A673 (cell line): ENCODE data around the gene MAP7.

Experiments used
- EZH2 ChIP-seq: fragments of 200-600 bp; sonication (generic); IDR thresholded peaks from 2 replicates; pipeline ENCODE4 v1.6.1; 2017; ENCODE audit warnings: borderline replicate concordance, low read depth, mild to moderate bottlenecking, mixed read lengths, antibody characterized with exemption, low read length; ENCODE audit not compliant: poor library complexity, severe bottlenecking
- TF ChIP-seq, protein P1 (sequence below): fragments of 300-800, 200-600 bp; sonication (generic); conservative IDR thresholded peaks from 2 replicates; pipeline ENCODE4 v1.5.1; 2017; ENCODE audit warnings: low read depth, mild to moderate bottlenecking, antibody characterized with exemption, low read length, moderate library complexity, mixed read lengths

GRCh38 chr6:136383268-136383937, 166.8 kb downstream of the MAP7 start:
- TF ChIP-seq, protein P1, sequence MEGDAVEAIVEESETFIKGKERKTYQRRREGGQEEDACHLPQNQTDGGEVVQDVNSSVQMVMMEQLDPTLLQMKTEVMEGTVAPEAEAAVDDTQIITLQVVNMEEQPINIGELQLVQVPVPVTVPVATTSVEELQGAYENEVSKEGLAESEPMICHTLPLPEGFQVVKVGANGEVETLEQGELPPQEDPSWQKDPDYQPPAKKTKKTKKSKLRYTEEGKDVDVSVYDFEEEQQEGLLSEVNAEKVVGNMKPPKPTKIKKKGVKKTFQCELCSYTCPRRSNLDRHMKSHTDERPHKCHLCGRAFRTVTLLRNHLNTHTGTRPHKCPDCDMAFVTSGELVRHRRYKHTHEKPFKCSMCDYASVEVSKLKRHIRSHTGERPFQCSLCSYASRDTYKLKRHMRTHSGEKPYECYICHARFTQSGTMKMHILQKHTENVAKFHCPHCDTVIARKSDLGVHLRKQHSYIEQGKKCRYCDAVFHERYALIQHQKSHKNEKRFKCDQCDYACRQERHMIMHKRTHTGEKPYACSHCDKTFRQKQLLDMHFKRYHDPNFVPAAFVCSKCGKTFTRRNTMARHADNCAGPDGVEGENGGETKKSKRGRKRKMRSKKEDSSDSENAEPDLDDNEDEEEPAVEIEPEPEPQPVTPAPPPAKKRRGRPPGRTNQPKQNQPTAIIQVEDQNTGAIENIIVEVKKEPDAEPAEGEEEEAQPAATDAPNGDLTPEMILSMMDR: no peak
- TF ChIP-seq EZH2: no peak
